ENCODE results near the gene ANO4.
"Not testable (repeated sequence)": the region's sequence is repeated elsewhere in the genome, so short reads cannot be mapped to it uniquely, and the experiment has no call there.

ANO4 gene

GRCh38 chr12:101051151-101051550, 256.6 kb downstream of the ANO4 start:
- DNase-seq = no peak

- no peak for DNase-seq
Observed at GRCh38 chr12:101051901-101052550, 257.4 kb downstream of the ANO4 start.

DNA sequence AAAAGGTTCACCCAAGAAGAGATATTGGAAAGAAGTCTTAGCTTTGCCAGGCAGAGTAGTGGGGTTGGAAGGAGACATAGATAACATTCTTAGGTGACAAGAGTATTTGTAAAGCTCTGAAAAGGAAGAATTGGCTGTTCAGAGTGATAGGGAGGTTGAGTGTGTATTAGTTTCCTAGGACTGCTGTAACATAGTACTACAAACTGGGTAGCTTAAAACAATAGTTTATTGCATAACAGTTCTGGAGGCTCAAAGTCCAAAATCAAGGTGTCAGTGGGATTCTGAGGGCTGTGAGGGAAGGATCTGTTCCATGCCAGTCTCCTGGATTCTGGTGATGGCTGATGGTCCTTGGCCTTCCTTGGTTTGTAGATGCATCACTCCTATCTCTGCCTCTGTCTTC, 258.6 kb downstream of the ANO4 start:
- no peak for DNase-seq

GRCh38 chr12:101055940-101056339, 261.4 kb downstream of the ANO4 start:
- no peak for DNase-seq

DNA sequence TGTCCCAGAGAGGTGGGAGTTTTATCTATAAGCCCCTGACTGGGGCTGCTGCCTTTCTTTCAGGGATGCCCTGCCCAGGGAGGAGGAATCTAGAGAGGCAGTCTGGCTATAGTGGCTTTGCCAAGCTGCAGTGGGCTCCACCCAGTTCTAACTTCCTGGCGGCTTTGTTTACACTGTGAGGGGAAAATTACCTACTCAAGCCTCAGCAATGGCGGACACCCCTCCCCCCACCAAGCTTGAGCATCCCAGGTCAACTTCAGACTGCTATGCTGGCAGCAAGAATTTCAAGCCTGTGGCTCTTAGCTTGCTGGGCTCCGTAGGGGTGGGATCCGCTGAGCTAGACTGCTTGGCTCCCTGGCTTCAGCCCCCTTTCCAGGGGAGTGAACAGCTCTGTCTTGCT, 267.9 kb downstream of the ANO4 start:
- not testable (repeated sequence) for DNase-seq

DNA sequence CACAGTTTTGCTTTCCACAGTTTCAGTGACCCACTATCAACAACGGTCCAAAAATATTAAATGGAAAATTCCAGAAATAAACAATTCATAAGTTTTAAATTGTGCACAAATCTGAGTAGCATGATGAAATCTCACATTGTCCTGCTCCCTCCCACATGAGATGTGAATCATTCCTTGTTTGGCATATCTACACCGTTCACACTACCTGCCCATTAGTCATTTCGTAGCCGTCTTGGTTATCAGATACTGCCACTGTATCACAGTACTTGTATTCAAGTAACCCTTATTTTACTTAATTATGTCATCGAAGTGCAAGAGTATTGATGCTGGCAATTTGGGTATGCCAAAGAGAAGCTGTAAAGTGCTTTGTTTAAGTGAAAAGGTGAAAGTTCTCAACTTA, 270.1 kb downstream of the ANO4 start:
- DNase-seq = no peak

- DNase-seq = no peak
Observed at GRCh38 chr12:101066489-101066888, 271.9 kb downstream of the ANO4 start.

DNA sequence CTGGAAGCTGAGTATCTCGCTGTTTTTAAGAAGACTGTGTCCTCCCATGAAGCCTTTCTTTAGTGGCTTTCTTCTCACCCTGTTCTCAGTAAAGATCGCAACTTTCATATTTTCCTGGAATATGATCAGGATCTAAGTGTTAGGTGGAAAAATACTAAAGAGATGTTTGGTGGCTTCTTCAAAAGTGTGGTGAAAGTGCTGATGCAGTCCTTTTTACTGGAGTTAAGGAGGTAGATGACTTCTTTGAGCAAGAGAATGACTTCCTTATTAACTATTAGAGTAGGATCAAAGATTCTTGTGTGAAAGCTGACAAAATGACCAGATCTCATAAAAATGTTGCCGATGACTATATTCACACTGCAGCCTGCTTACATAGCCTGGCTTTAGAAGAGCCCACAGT, 273.8 kb downstream of the ANO4 start:
- DNase-seq = no peak

DNA sequence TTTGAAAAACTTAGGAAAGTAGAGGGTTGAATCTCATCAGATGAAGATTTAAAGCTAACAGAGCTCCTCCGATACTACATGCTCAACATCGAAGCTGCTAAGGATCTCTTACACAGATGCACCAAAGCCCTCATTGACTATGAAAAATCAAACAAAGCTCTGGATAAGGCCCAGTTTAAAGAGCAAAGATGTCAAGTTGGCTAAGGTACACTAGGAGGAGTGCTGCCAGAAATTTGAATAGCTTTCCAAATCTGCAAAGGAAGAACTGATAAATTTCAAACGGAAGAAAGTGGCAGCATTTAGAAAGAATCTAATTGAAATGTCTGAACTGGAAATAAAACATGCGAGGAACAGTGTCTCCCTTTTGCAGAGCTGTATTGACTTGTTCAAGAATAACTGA, 274.3 kb downstream of the ANO4 start:
- no peak for DNase-seq

DNA sequence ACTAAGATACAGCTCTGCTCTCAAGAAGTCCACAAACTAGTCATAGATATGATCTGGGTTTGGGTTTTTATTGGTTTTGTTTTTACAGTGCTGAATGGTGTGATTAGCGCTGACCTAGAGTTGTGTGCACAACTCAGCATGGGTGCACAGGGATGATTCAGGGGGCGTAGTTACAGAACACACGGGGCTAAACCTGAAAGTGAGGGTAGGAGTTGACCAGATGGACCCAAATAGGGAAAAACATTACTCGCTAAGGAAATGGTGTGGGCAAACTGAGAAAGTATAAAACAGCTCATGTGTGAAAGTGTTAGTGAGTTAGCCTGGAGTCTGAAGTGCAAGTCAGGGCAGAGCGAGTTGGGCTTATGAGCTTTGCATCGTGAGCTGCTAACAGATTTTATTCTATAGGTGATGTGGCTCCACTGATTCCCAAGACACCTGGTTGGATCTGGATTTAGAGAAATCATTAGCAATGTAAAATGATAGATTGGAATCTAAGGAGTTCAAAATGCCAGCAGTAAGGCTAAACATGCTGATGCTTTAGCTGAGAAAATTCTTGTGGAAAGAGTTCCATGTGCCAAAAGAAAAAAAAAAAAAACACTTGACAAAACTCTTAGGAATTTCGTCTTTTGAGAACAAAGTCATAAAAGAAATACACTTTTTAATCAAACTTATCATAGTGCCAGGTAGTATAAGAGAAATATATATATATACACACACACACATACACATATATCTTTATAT, 280.5 kb downstream of the ANO4 start:
- DNase-seq = no peak

GRCh38 chr12:101076921-101077320, 282.3 kb downstream of the ANO4 start:
- DNase-seq = no peak

- no peak for DNase-seq
Observed at GRCh38 chr12:101077791-101078528, 283.4 kb downstream of the ANO4 start.

GRCh38 chr12:101078536-101079285, 284.1 kb downstream of the ANO4 start:
- no peak for DNase-seq

- no peak for DNase-seq
Observed at GRCh38 chr12:101082706-101083105, 288.1 kb downstream of the ANO4 start.

- DNase-seq = no peak
Observed at GRCh38 chr12:101086490-101087135, 292.0 kb downstream of the ANO4 start.

GRCh38 chr12:101087920-101088319, 293.3 kb downstream of the ANO4 start:
- no peak for DNase-seq

- DNase-seq = no peak
Observed at GRCh38 chr12:101089271-101089670, 294.7 kb downstream of the ANO4 start.

GRCh38 chr12:101090222-101090621, 295.6 kb downstream of the ANO4 start:
- not testable (repeated sequence) for DNase-seq

GRCh38 chr12:101097829-101098580, 303.4 kb downstream of the ANO4 start:
- DNase-seq = no peak

DNA sequence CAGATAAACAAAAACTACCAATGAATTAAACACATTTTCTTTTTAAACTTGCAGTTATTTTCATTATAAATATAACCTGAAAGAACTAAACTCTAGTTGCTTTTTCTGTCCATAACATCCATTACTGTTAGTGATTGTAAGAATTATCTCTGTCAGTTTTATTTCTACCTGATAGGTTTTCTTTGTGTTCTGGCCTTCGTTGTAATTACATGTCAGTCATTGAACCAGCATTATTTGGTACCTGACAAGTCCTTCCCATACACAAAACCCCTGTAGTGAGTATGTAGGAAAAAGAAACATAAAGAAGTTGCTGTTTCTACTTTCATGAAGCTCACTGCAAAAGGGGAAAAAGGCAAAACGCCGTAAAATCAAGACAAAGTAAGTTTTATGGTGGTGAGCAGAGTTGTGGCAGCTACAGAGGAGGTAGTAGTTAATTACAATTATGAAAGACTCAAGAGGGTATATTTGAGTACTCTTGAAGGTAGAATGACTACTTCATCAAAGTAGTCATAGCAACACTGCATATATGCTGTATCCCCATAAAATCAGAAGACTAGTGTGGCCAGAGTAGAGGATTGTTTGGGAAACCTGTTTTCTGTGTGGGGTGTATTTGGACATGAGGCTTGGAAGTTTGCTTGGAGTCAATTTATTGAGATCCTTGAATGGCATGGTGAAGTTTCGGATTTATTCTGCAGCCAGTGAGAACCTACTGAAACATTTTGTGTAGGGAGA, 312.6 kb downstream of the ANO4 start:
- no peak for DNase-seq

- DNase-seq = no peak
Observed at GRCh38 chr12:101108130-101108529, 313.6 kb downstream of the ANO4 start.

Measured in NK-92 treated with Interleukin-12 subunit alpha and Interleukin-12 subunit beta, amount 100 ng/mL, for 24 hours (cell line).